ENCODE measurements around the gene ZBTB39.
"Not testable (repeated sequence)": the region's sequence is repeated elsewhere in the genome, so short reads cannot be mapped to it uniquely, and the experiment has no call there.

The ZBTB39 gene

DNA sequence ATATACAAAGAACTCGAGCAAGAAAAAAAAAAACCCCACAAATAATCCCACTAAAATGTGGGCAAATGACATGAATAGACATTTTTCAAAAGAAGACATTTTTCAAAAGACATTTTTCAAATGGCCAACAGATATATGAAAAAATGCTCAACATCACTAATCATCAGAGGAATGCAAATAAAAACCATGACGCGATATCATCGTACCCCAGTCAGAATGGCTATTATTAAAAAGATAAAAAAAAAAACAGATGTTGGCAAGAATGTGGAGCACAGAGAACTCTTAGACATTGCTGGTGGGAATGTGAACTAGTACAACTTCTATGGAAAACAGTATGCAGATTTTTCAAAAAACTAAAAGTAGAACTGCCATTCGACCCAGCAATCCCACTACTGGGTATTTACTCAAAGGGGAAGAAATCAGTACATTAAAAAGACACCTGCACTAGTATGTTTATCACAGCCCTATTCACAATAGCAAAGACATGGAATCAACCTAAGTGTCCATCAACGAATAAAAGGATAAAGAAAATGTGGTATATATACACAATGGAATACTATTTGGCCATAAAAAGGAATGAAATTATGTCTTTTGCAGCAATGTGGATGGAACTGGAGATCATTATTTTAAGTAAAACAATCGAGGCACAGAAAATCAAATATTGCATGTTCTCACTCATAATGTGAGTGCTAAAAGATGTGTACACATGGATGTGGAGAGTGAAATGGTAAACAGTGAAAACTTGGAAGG is 16.3 kb downstream of the ZBTB39 start:
- no peak overlapping the region for H3K4me3 ChIP-seq (ENCODE audit: low read depth, low read length)
- TF ChIP-seq, protein P1, sequence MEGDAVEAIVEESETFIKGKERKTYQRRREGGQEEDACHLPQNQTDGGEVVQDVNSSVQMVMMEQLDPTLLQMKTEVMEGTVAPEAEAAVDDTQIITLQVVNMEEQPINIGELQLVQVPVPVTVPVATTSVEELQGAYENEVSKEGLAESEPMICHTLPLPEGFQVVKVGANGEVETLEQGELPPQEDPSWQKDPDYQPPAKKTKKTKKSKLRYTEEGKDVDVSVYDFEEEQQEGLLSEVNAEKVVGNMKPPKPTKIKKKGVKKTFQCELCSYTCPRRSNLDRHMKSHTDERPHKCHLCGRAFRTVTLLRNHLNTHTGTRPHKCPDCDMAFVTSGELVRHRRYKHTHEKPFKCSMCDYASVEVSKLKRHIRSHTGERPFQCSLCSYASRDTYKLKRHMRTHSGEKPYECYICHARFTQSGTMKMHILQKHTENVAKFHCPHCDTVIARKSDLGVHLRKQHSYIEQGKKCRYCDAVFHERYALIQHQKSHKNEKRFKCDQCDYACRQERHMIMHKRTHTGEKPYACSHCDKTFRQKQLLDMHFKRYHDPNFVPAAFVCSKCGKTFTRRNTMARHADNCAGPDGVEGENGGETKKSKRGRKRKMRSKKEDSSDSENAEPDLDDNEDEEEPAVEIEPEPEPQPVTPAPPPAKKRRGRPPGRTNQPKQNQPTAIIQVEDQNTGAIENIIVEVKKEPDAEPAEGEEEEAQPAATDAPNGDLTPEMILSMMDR (IDR thresholded peaks at IDR 0.05; ENCODE audit: low read depth, low read length, missing control alignments) = no peak
- no peak for DNase-seq (ENCODE audit: low read depth)
- in situ Hi-C loops (cut with HindIII; ENCODE audit: low sequenced_read_pairs) = no loop called here

DNA sequence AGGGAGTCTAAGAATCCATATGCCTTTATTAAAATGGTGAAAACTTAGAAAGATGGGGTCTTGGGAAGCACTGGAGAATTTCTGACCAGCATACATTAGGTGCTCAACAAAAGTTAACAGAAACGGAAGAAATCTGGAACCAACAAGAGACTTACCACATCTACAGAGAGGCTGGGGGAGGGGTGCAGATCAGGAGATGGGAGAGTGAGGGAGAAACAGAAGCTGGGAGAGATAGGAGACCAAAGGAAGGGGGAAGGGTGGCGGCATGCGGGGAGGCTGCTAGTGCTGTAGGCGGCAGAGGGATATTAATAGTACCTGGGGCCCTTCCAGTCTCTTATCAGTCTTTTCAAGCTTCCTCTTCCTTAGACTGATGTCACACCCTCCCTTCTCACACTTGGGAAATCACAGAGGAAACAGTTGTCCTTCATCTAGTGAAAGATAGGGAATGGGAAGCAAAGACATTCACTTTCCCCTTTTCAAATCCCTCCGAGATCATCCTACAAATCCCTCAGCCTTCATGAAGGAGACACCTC is 18.1 kb downstream of the ZBTB39 start:
- no peak overlapping the region for H3K4me3 ChIP-seq (ENCODE audit: low read depth, low read length)
- in situ Hi-C loops (cut with HindIII; ENCODE audit: low sequenced_read_pairs) = no loop called here
- no peak for DNase-seq (ENCODE audit: low read depth)
- TF ChIP-seq, protein P1 (IDR thresholded peaks at IDR 0.05; ENCODE audit: low read depth, low read length, missing control alignments) = no peak

DNA sequence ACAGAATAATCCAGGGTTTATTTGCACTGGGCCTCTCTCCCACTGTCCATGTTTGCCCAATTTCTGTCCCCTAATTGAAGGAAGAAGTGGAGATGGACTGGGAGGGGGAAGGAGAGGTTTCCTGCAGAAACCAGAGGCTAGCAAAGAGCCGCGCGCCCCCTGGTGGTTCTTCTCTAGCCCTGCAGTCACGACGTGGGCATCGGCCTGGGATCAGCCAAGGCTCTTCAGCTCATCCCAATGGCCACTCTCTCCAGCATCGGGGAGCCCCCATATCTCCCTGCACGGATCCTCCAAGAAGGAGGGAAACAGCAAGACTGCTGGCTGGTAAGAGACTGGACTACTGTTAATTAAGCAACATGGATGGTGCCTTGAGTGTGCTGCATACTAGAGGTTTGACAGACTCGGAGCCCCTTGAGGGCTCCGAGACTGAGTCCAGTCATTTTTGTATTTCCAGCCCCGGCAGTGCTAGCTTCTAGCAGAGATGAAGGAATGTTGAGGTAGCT is 18.7 kb downstream of the ZBTB39 start:
- no peak overlapping the region for H3K4me3 ChIP-seq (ENCODE audit: low read depth, low read length)
- in situ Hi-C loops (cut with HindIII; ENCODE audit: low sequenced_read_pairs) = no loop called here
- DNase-seq (ENCODE audit: low read depth) = peak; percentile 44
- TF ChIP-seq, protein P1 (IDR thresholded peaks at IDR 0.05; ENCODE audit: low read depth, low read length, missing control alignments) = peak; percentile 96

DNA sequence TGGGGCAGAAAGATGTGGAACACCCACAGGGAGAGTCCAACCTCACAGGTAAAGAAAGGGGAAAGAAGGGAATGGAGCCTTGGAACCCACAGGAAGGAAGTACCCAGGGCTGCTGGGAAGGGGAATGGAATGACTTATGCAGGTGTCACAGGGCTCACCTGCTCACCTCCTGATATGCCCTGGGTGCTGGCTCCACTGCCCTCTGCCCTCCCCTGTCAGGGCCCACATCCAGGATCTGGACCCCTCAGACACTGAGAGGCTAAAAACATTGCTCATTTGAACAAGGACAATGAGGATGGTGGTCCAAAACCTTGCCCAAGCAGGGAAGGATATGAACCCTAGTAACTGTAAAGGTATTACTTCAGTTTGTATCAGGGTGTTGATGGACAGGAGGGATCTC is 19.3 kb downstream of the ZBTB39 start:
- DNase-seq (ENCODE audit: low read depth) = no peak
- no peak overlapping the region for H3K4me3 ChIP-seq (ENCODE audit: low read depth, low read length)
- in situ Hi-C loops (cut with HindIII; ENCODE audit: low sequenced_read_pairs) = no loop called here
- TF ChIP-seq, protein P1 (IDR thresholded peaks at IDR 0.05; ENCODE audit: low read depth, low read length, missing control alignments) = no peak

DNA sequence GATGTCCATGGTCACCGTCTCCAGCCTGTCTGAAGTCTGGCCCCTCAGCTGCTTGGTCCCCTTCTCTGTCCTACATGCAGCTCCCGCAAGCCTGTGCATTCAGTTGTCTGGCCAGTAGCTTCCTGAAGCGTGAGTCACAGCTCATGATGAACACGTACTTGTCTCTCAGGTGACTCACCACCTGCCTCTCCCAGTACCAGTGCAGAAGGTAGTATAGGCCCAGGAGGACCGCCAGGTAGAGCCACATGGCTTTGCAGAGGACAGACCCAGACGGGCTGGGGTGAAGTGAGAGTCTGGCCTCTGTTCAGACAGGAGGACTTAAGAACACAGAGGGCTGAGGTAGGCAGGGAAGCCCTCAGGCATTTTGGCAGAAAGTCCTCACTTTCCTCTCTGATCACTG is 20.6 kb downstream of the ZBTB39 start:
- DNase-seq (ENCODE audit: low read depth); in situ Hi-C loops (cut with HindIII; ENCODE audit: low sequenced_read_pairs): not testable (repeated sequence)

DNA sequence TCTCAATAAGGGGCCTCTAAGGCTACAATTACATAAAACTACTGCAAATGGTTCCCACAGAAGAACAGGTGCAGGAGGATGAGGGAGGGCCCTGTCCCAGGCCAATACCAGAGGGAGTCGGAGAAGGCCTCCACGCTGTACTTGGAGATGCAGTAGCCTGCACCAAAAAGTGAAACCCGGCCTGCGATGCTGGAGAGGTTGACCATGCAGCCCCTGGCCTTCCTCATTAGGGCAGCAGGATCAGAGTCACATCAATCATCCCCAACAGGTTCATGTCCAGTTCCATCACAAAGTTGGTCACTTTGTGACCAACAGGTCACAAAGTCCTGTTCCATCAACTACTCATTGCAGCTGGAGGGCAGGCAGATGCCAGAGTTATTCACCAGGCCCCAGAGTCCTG is 23.0 kb downstream of the ZBTB39 start:
- in situ Hi-C loops (cut with HindIII; ENCODE audit: low sequenced_read_pairs) = no loop called here

More for the DNA sequence above, 20.6 kb downstream of the ZBTB39 start:
- H3K4me3 ChIP-seq (ENCODE audit: low read depth, low read length) = not testable (repeated sequence)

DNA sequence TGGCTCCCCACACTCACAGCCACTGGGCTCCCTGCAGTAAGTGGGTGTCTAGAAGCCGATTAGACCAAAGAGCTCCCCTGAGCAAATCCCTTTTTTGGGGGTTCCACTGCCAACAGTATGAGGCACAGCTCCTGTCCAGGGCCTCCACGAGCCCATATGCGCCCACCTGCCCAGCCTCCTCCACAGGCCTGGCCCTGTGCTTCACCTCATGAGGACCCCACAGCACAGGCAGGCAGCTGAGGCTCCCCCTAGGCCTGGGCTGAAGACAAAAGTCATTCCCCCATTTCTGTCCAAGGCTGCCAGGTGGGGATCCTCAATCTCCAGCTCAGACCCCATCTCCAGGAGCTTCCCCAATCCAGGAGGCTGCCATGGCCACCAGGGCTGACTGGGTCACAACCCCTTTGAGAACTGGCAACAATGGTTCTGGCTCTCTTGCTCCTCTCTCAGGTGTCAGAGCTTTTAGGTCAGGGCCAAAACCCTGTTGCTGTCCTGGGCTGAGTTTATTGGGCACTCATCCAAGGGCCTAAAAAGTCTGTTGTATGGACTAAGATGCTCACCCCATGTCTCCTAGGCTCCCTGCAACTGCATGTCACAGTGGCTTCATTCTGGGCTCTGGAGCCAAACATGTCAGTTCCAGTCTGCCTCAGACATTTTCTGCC is 23.6 kb downstream of the ZBTB39 start:
- in situ Hi-C loops (cut with HindIII; ENCODE audit: low sequenced_read_pairs); H3K4me3 ChIP-seq (ENCODE audit: low read depth, low read length); DNase-seq (ENCODE audit: low read depth): not testable (repeated sequence)

More for the DNA sequence above, 23.0 kb downstream of the ZBTB39 start:
- no peak overlapping the region for H3K4me3 ChIP-seq (ENCODE audit: low read depth, low read length)
- no peak for DNase-seq (ENCODE audit: low read depth)
- TF ChIP-seq, protein P1 (IDR thresholded peaks at IDR 0.05; ENCODE audit: low read depth, low read length, missing control alignments) = no peak
